Esophagus muscularis mucosa (tissue), 4 donors: ENCODE results near the gene RALA. TPM values are rescaled to one million over a fixed set of nuclear protein-coding genes. Genes with fewer than 3 reads are reported as not detected.

Source experiments
- DNase-seq: peaks from one replicate; pipeline ENCODE4 v3.0.0-alpha.2; 2017; ENCODE audit errors: extremely low spot score
- H3K27ac ChIP-seq, 4 donors: fragments of 200-600 bp; sonication (generic); replicated peaks in 1 of 4; 1 replicate in 3 of 4; 2 replicates in 1 of 4; pipeline ENCODE4 v1.5.1; 2016 to 2019; ENCODE audit warnings: mild to moderate bottlenecking in 1 of 4
- H3K27me3 ChIP-seq, 4 donors: fragments of 200-600 bp; sonication (generic); one replicate each; pipeline versions ENCODE4 v1.5.1 to v1.6.0; 2016 to 2019
- H3K36me3 ChIP-seq, 4 donors: fragments of 200-600 bp; sonication (generic); one replicate each; pipeline ENCODE4 v1.5.1; 2016 to 2019
- H3K4me1 ChIP-seq, 4 donors: fragments of 200-600 bp; sonication (generic); one replicate each; pipeline ENCODE4 v1.5.1; 2016 to 2019
- H3K4me3 ChIP-seq, 4 donors: fragments of 200-600 bp; sonication (generic); 1 replicate in 2 of 4; 2 replicates in 2 of 4; pipeline ENCODE4 v1.5.1; 2016 to 2019; ENCODE audit warnings: mild to moderate bottlenecking in 4 of 4, moderate library complexity in 1 of 4
- H3K9me3 ChIP-seq, 4 donors: fragments of 200-600 bp; sonication (generic); 1 replicate in 3 of 4; 2 replicates in 1 of 4; pipeline ENCODE4 v1.5.1; 2016 to 2019
- CTCF ChIP-seq, 3 experiments: fragments of 200-600 bp in 2 of 3; fragments of 450-650 bp in 1 of 3; sonication (generic) in 2 of 3; IDR thresholded peaks; one replicate each; pipeline ENCODE4 v1.5.1; 2017 to 2019; ENCODE audit warnings: antibody characterized with exemption in 3 of 3, mild to moderate bottlenecking in 2 of 3, moderate library complexity in 1 of 3
- EP300 ChIP-seq: sonication (generic); formaldehyde crosslinking; IDR thresholded peaks from one replicate; pipeline ENCODE4 v1.6.1; 2017; ENCODE audit warnings: antibody characterized with exemption
- POLR2A ChIP-seq: fragments of 450-650 bp; IDR thresholded peaks from one replicate; pipeline ENCODE4 v1.6.1; 2017; ENCODE audit warnings: antibody characterized with exemption, moderate library complexity, mild to moderate bottlenecking, low read depth
- POLR2AphosphoS5 ChIP-seq, 2 donors: sonication (generic); formaldehyde crosslinking; IDR thresholded peaks; one replicate each; pipeline ENCODE4 v1.6.1; 2017; ENCODE audit warnings: antibody characterized with exemption in 2 of 2
- whole genome bisulfite sequencing: methylation state at CpG from one replicate; pipeline ENCODE4 v1.1.5; 2018; 5-methylcytosine and 5-hydroxymethylcytosine counted together
- intact Hi-C: fragments of 100-400 bp; cut with DNase I; formaldehyde crosslinking; loops from one replicate; pipeline ENCODE4 v1.15.1; 2023
- total RNA-seq, 4 donors: library from RNA; depleted of rRNA; stranded (reverse); fragments of >200 nt; gene quantifications; one replicate each; pipeline versions ENCODE4 v1.1.0 to v1.2.1, GENCODE V29; 2016

Gene RALA
- total RNA-seq, 4 donors from 2014 or later: 12.3 to 25.1 (median 19.6) TPM

DNA sequence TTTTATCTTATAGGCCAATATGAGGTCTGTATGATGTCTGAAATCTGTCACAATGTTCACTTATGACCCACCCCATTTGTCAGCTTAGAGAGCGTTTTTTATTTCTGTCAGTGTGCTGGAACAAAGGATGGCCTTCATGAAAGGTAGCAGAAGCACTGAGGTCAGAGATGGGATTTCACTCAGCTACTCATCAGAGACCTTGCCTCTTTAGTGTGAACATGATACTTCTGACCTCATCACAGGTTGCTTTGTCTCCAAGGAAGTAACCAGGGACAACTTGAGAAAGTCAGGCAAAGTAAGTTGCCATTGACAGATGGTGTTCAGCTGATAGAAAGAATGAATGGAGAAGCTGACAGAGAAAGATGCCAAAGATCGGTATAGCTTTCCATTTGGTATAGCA lies 40.8 kb upstream of the RALA start:
- H3K9me3 ChIP-seq: no peaks in the 10 kb centered on the region
- H3K4me1 ChIP-seq: no peaks in the 10 kb centered on the region
- 87% methylated on average over 2 of the region's 2 CpGs for WGBS
- TF ChIP-seq POLR2A (no peak), POLR2AphosphoS5 (IDR thresholded peaks at IDR 0.05) (no peak), EP300 (no peak), CTCF (IDR thresholded peaks at IDR 0.05) (no peak)
- no peak for DNase-seq
- H3K27ac ChIP-seq: no peak overlapping the region
- intact Hi-C loops: no loop called here
- no peaks in the 10 kb centered on the region for H3K27me3 ChIP-seq
- H3K4me3 ChIP-seq: no peak overlapping the region
- peaks cover 0 to 10% (median 4%) of the 10 kb centered on the region in 4 donors for H3K36me3 ChIP-seq

- intact Hi-C loops: no loop called here
- WGBS: 90% methylated on average over 2 of the region's 2 CpGs
- Histone ChIP-seq H3K4me3 (no peak overlapping the region), H3K27ac (no peak overlapping the region), H3K9me3 (no peaks in the 10 kb centered on the region), H3K4me1 (no peaks in the 10 kb centered on the region), H3K36me3 (peaks cover 0 to 8% (median 2%) of the 10 kb centered on the region in 4 donors), H3K27me3 (no peaks in the 10 kb centered on the region)
- no peak for DNase-seq
- TF ChIP-seq POLR2A: no peak
- TF ChIP-seq POLR2AphosphoS5 (IDR thresholded peaks at IDR 0.05): no peak
- TF ChIP-seq CTCF (IDR thresholded peaks at IDR 0.05): no peak
- TF ChIP-seq EP300: no peak
These were observed 39.8 kb upstream of the RALA start for GRCh38 chr7:39583539-39583938.

- Histone ChIP-seq H3K9me3 (no peaks in the 10 kb centered on the region), H3K27me3 (no peaks in the 10 kb centered on the region), H3K36me3 (no peaks in the 10 kb centered on the region), H3K4me3 (no peak overlapping the region), H3K27ac (no peak overlapping the region), H3K4me1 (peaks cover 0 to 7% (median 0%) of the 10 kb centered on the region in 4 donors)
- no peak for DNase-seq
- intact Hi-C loops: no loop called here
- TF ChIP-seq POLR2A (no peak), EP300 (no peak), POLR2AphosphoS5 (IDR thresholded peaks at IDR 0.05) (no peak), CTCF (IDR thresholded peaks at IDR 0.05) (no peak)
These were observed 36.0 kb upstream of the RALA start for GRCh38 chr7:39587393-39587792.

- intact Hi-C loops: no loop called here
- H3K27me3 ChIP-seq: no peaks in the 10 kb centered on the region
- 74% methylated on average over 5 of the region's 5 CpGs for WGBS
- no peaks in the 10 kb centered on the region for H3K9me3 ChIP-seq
- H3K27ac ChIP-seq: no peak overlapping the region
- H3K36me3 ChIP-seq: no peaks in the 10 kb centered on the region
- peaks cover 0 to 7% (median 0%) of the 10 kb centered on the region in 4 donors for H3K4me1 ChIP-seq
- no peak overlapping the region for H3K4me3 ChIP-seq
- TF ChIP-seq CTCF (IDR thresholded peaks at IDR 0.05) (no peak), POLR2A (no peak), POLR2AphosphoS5 (IDR thresholded peaks at IDR 0.05) (no peak), EP300 (no peak)
- no peak for DNase-seq
These were observed 35.0 kb upstream of the RALA start for GRCh38 chr7:39588416-39588815.

DNA sequence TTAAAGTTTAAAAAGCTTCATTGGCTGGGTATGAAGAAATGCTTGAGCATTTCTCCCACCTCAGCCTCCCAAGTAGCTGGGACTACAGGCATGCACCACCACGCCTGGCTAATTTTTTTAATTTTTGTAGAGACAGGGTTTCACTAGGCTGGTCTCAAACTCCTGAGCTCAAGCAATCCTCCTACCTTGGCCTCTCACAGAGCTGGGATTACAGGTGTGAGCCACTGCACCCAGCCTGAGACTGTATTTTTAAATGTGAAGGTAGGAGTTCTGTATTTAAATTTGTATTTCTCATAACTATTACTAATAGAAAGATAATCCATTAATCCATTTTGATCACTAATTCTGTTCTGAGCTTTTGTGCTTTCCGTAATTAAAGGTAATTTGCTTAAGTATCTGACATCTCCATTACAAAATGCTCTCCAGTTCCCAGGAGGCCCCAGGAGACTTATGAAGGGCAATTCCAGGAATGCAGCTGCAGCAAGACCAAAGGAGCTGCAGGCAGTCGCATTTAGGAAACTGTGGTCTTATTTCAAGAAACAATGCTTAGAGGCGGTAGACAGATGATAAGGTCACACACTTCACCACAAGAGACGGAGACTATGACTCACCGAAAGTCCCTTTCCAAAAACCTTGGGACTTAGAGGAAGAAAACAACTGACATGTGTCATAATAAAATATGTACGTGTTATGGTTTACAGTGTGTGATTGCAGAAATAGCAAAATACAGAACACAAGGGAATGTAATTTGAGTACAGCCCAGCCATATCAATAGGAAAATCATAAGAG lies 33.9 kb upstream of the RALA start:
- intact Hi-C loops: no loop called here

More for the DNA sequence above, 33.9 kb upstream of the RALA start:
- WGBS: 47% methylated on average over 7 of the region's 7 CpGs
- no peak for DNase-seq
- H3K9me3 ChIP-seq: no peaks in the 10 kb centered on the region
- no peak overlapping the region for H3K4me3 ChIP-seq
- H3K27ac ChIP-seq: no peak overlapping the region
- no peaks in the 10 kb centered on the region for H3K36me3 ChIP-seq
- H3K27me3 ChIP-seq: no peaks in the 10 kb centered on the region
- H3K4me1 ChIP-seq: peaks cover 0 to 7% (median 0%) of the 10 kb centered on the region in 4 donors
- TF ChIP-seq CTCF (IDR thresholded peaks at IDR 0.05) (no peak), POLR2AphosphoS5 (IDR thresholded peaks at IDR 0.05) (peak in 1 of 2 donors; percentile 14)
